SK-N-SH (cell line): ENCODE measurements around the gene CENPL. TPM values are rescaled to one million over a fixed set of nuclear protein-coding genes. Genes with fewer than 3 reads are reported as not detected.

Experiments used
- CTCF ChIA-PET: fragments of 300-600, 350-600 bp; formaldehyde crosslinking; extraction: SDS; loops from one replicate; lab custom pipeline; 2021; lab: Yijun Ruan, JAX
- POLR2A ChIA-PET: fragments of 350-600 bp; sonication (Branson Sonifier 250); formaldehyde crosslinking; extraction: SDS; loops from one replicate; lab custom pipeline; 2020; ENCODE audit warnings: antibody characterized with exemption, inconsistent platforms; lab: Yijun Ruan, JAX
- DNase-seq: peaks from one replicate; pipeline ENCODE4 v3.0.0; 2012
- H2AFZ ChIP-seq: fragments of 200-600 bp; sonication (generic); 2 replicates; pipeline ENCODE4 v1.8.1; 2016; ENCODE audit warnings: antibody characterized with exemption, mild to moderate bottlenecking, low read depth
- H3F3A ChIP-seq: fragments of 200-600 bp; sonication (generic); replicated peaks from 2 replicates; pipeline ENCODE3; 2016; ENCODE audit warnings: antibody characterized with exemption, mild to moderate bottlenecking; ENCODE audit not compliant: insufficient read depth
- H3K27ac ChIP-seq, 2 experiments: fragments of 200-500 bp in 1 of 2; fragments of 200-600 bp in 1 of 2; sonication (Bioruptor generic) in 1 of 2; sonication (generic), shearing (Covaris generic) in 1 of 2; 2 replicates each; pipeline versions ENCODE4 v1.5.1 to v1.6.1; 2014 to 2016; ENCODE audit warnings: low read depth in 2 of 2, inconsistent platforms in 1 of 2, low read length in 1 of 2, mild to moderate bottlenecking in 1 of 2, mixed read lengths in 1 of 2
- H3K27me3 ChIP-seq: fragments of 200-600 bp; sonication (generic), shearing (Covaris generic); 2 replicates; pipeline ENCODE4 v1.6.1; 2016; ENCODE audit warnings: mixed run types; ENCODE audit not compliant: insufficient read depth
- H3K36me3 ChIP-seq, 2 experiments: fragments of 200-500 bp in 1 of 2; fragments of 200-600 bp in 1 of 2; sonication (Bioruptor generic) in 1 of 2; sonication (generic) in 1 of 2; replicated peaks in 1 of 2; 2 replicates each; pipeline versions ENCODE3 to v1.5.1; 2014 to 2016; ENCODE audit warnings: low read length in 1 of 2, mild to moderate bottlenecking in 1 of 2; ENCODE audit not compliant: insufficient read depth in 2 of 2, control insufficient read depth in 1 of 2
- H3K4me1 ChIP-seq, 2 experiments: fragments of 200-500 bp in 1 of 2; fragments of 200-600 bp in 1 of 2; sonication (Bioruptor generic) in 1 of 2; sonication (generic), shearing (Covaris generic) in 1 of 2; 2 replicates each; pipeline versions ENCODE4 v1.5.1 to v1.6.1; 2014 to 2016; ENCODE audit warnings: low read depth in 1 of 2, low read length in 1 of 2, mixed run types in 1 of 2; ENCODE audit not compliant: insufficient read depth in 2 of 2, control insufficient read depth in 1 of 2
- H3K4me2 ChIP-seq: fragments of 200-600 bp; sonication (generic), shearing (Covaris generic); 2 replicates; pipeline ENCODE4 v1.6.1; 2017; ENCODE audit warnings: mixed run types
- H3K4me3 ChIP-seq, 2 experiments: fragments of 200-500 bp in 1 of 2; fragments of 200-600 bp in 1 of 2; sonication (Bioruptor generic) in 1 of 2; sonication (generic), shearing (Covaris generic) in 1 of 2; 2 replicates each; pipeline versions ENCODE4 v1.5.1 to v1.8.1; 2014 to 2016; ENCODE audit warnings: low read depth in 2 of 2, inconsistent platforms in 1 of 2, low read length in 1 of 2, mild to moderate bottlenecking in 1 of 2, mixed read lengths in 1 of 2, moderate library complexity in 1 of 2
- H3K79me2 ChIP-seq: fragments of 200-600 bp; sonication (generic); 2 replicates; pipeline ENCODE4 v1.8.1; 2017; ENCODE audit warnings: mild to moderate bottlenecking; ENCODE audit not compliant: insufficient read depth
- H3K9ac ChIP-seq: fragments of 200-600 bp; sonication (generic); 2 replicates; pipeline ENCODE4 v1.6.1; 2017; ENCODE audit warnings: mixed run types
- H3K9me2 ChIP-seq: fragments of 200-600 bp; sonication (generic); 2 replicates; pipeline ENCODE4 v1.6.1; 2017; ENCODE audit warnings: mixed run types
- H3K9me3 ChIP-seq: fragments of 200-600 bp; sonication (generic); 2 replicates; pipeline ENCODE4 v1.6.1; 2017; ENCODE audit warnings: mixed run types, mild to moderate bottlenecking, moderate library complexity
- H4K20me1 ChIP-seq: fragments of 200-600 bp; sonication (generic); 2 replicates; pipeline ENCODE4 v1.6.1; 2017; ENCODE audit warnings: mild to moderate bottlenecking, mixed run types; ENCODE audit not compliant: insufficient read depth
- CHD2 ChIP-seq: fragments of 150-350 bp; IDR thresholded peaks from 2 replicates; pipeline ENCODE4 v1.6.1; 2018; ENCODE audit warnings: low read length; ENCODE audit not compliant: partially characterized antibody
- FOXM1 ChIP-seq: IDR thresholded peaks from 2 replicates; pipeline ENCODE4 v1.4.0; 2012; ENCODE audit warnings: low read depth, mild to moderate bottlenecking
- GABPA ChIP-seq: IDR thresholded peaks from 2 replicates; pipeline ENCODE4 v1.4.0; 2012; ENCODE audit warnings: low read depth, mild to moderate bottlenecking
- MXI1 ChIP-seq: IDR thresholded peaks from 2 replicates; pipeline ENCODE4 v1.6.1; 2012; ENCODE audit warnings: mild to moderate bottlenecking, low read depth, low read length, improper control_type of control experiment
- PBX3 ChIP-seq: IDR thresholded peaks from 2 replicates; pipeline ENCODE4; 2012
- RCOR1 ChIP-seq: fragments of 150-350 bp; IDR thresholded peaks from 2 replicates; pipeline ENCODE4 v1.6.1; 2017; ENCODE audit warnings: antibody characterized with exemption, low read length
- RXRA ChIP-seq: IDR thresholded peaks from 2 replicates; pipeline ENCODE4 v1.4.0; 2012; ENCODE audit warnings: low read depth, mild to moderate bottlenecking, borderline replicate concordance
- TCF12 ChIP-seq: IDR thresholded peaks from 2 replicates; pipeline ENCODE4 v1.4.0; 2012
- TEAD4 ChIP-seq: IDR thresholded peaks from 2 replicates; pipeline ENCODE4 v1.4.0; 2012; ENCODE audit warnings: mild to moderate bottlenecking, borderline replicate concordance; ENCODE audit not compliant: insufficient read depth
- WGBS: methylation state at CpG from one replicate; pipeline ENCODE4 v1.1.6; 2017; ENCODE audit warnings: low lambda C conversion rate; 5-methylcytosine and 5-hydroxymethylcytosine counted together
- polyA plus RNA-seq, 3 experiments: library from polyadenylated mRNA; depleted of rRNA; stranded (reverse); fragments of >200 nt; gene quantifications; 2 replicates each; pipeline ENCODE4 v1.2.3, GENCODE V29; 2012
- TF ChIP-seq, protein P1 (sequence below): fragments of 200-600 bp; sonication (generic); IDR thresholded peaks from 2 replicates; pipeline ENCODE4 v1.6.1; 2017; ENCODE audit warnings: antibody characterized with exemption, mild to moderate bottlenecking, moderate library complexity

CENPL gene
- polyA plus RNA-seq, 1 of the 3 experiments (the other 2 are of a cell fraction) = 4.0 TPM

DNA sequence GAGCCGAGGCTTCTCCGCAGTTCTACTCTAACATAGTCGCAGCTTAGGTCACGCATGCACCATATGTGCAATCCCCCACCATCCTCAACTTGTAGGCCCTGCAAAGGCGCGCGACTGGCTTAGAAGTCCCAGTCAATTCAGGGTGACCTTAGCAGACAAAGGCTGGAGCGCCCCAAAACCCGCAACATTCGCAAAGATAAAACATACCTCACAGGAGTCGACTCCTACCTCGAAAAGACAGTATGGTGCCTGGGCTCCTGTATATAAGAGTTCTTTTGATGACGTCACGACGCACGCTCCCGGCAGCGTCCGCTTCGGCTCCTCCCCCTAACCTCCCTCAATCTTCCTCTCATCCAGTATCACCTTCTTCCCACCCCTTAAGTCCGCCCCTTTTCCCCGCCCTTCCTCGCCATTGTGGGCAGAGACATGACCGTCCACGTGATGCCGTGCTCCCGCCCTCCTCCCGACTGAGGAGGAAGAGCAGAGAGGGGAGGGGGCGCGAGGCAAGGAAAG, 43.1 kb upstream of the CENPL start, which contains the start of gene GAS5 (continued):
- TF ChIP-seq, protein P1, sequence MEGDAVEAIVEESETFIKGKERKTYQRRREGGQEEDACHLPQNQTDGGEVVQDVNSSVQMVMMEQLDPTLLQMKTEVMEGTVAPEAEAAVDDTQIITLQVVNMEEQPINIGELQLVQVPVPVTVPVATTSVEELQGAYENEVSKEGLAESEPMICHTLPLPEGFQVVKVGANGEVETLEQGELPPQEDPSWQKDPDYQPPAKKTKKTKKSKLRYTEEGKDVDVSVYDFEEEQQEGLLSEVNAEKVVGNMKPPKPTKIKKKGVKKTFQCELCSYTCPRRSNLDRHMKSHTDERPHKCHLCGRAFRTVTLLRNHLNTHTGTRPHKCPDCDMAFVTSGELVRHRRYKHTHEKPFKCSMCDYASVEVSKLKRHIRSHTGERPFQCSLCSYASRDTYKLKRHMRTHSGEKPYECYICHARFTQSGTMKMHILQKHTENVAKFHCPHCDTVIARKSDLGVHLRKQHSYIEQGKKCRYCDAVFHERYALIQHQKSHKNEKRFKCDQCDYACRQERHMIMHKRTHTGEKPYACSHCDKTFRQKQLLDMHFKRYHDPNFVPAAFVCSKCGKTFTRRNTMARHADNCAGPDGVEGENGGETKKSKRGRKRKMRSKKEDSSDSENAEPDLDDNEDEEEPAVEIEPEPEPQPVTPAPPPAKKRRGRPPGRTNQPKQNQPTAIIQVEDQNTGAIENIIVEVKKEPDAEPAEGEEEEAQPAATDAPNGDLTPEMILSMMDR = no peak
- TF ChIP-seq PBX3 (no peak), FOXM1 (no peak), TEAD4 (no peak), GABPA (no peak), RXRA (no peak), MXI1 (peak; percentile 95), TCF12 (no peak), CHD2 (no peak), RCOR1 (0 out of 2 replicates have a peak, but pooled peaks have one; percentile 11)

GRCh38 chr1:173867141-173867752, 42.6 kb upstream of the CENPL start:
- Histone ChIP-seq H3K36me3 (peaks cover 62 to 65% of the 10 kb centered on the region in 2 experiments), H3K27me3 (no peaks in the 10 kb centered on the region), H3K4me2 (peak overlapping the region; percentile 78), H2AFZ (no peak overlapping the region; the same call in 1 of the 2 replicates), H3K79me2 (peaks cover 37% of the 10 kb centered on the region), H3K4me3 (peak overlapping the region; percentile 82 to 90), H3K9me3 (no peaks in the 10 kb centered on the region), H3F3A (peaks cover 67% of the 10 kb centered on the region), H4K20me1 (peaks cover 49% of the 10 kb centered on the region), H3K9ac (peak overlapping the region; percentile 79), H3K9me2 (no peaks in the 10 kb centered on the region), H3K4me1 (peaks cover 11 to 38% of the 10 kb centered on the region in 2 experiments; a peak in 3 of 4 replicates), H3K27ac (peak overlapping the region; percentile 74 to 94)
- 2% methylated on average over 31 of the region's 32 CpGs for whole genome bisulfite sequencing
- POLR2A ChIA-PET = interaction anchor here (0.7 to 2.5 kb wide), 8 partner anchors 17 to 169 kb away, joined by 3 to 14 read pairs (median 4); partner anchors contain the start of genes CENPL, DARS2 and RC3H1
- DNase-seq = no peak
- CTCF ChIA-PET = no interaction called here
- TF ChIP-seq CHD2 = no peak
- TF ChIP-seq MXI1 = peak; percentile 91
